ENCODE measurements around the gene TAF6. TPM values are rescaled to one million over a fixed set of nuclear protein-coding genes. Genes with fewer than 3 reads are reported as not detected.

Gene TAF6
- total and polyA plus RNA-seq, 9 of the 15 experiments (the other 6 are each of a cell fraction or from before 2014, with no cell fraction given) = 0.78 to 78.7 (median 21.3) TPM

GRCh38 chr7:100101016-100101862 is 17.9 kb downstream of the TAF6 start, which contains the start of the genes AP4M1 and MCM7 (continued):
- TF ChIP-seq FOXJ3 (CRISPR knock-in tag; IDR thresholded peaks at IDR 0.05) (no peak), NCOA4 (IDR thresholded peaks at IDR 0.05; ENCODE audit: partially characterized antibody) (no peak), MAFG (tag; conservative IDR thresholded peaks at IDR 0.05) (no peak), GTF2E2 (tag; IDR thresholded peaks at IDR 0.05) (peak; percentile 89; the same call in 1 of the 2 replicates), TOE1 (IDR thresholded peaks at IDR 0.05; ENCODE audit: borderline replicate concordance) (peak; percentile 97), TOE1 (CRISPR knock-in tag; IDR thresholded peaks at IDR 0.05; ENCODE audit: borderline replicate concordance, low read depth) (no peak), DEAF1 (CRISPR knock-in tag; IDR thresholded peaks at IDR 0.05) (no peak), POLR2G (IDR thresholded peaks at IDR 0.05; ENCODE audit: low read depth, low read length) (peak; percentile 94), MECOM (CRISPR knock-in tag; IDR thresholded peaks at IDR 0.05) (no peak), HDAC1 (IDR thresholded peaks at IDR 0.05) (peak; percentile 13 to 96; a peak in 3 of 4 replicates), FOSL1 (tag; conservative IDR thresholded peaks at IDR 0.05) (no peak), SOX6 (IDR thresholded peaks at IDR 0.05) (peak; percentile 60; the same call in 1 of the 2 replicates), ZNF165 (CRISPR knock-in tag; IDR thresholded peaks at IDR 0.05; ENCODE audit: borderline replicate concordance) (0 out of 2 replicates have a peak, but pooled peaks have one; percentile 35), MTF1 (CRISPR knock-in tag; IDR thresholded peaks at IDR 0.05; ENCODE audit: borderline replicate concordance) (no peak), CBFA2T3 (IDR thresholded peaks at IDR 0.05) (no peak), ZC3H8 (IDR thresholded peaks at IDR 0.05) (no peak), POLR3A (IDR thresholded peaks at IDR 0.05; ENCODE audit: borderline replicate concordance, extremely low read depth, insufficient read depth, insufficient read length) (no peak), CTBP1 (IDR thresholded peaks at IDR 0.05; ENCODE audit: borderline replicate concordance) (peak; percentile 87), ZNF354B (CRISPR knock-in tag; IDR thresholded peaks at IDR 0.05) (no peak), ZNF197 (CRISPR knock-in tag; IDR thresholded peaks at IDR 0.05; ENCODE audit: low read depth) (no peak), ZNF395 (CRISPR knock-in tag; IDR thresholded peaks at IDR 0.05) (peak; percentile 85), ZNF699 (CRISPR knock-in tag; IDR thresholded peaks at IDR 0.05; ENCODE audit: insufficient replicate concordance) (no peak), CREB3 (tag; conservative IDR thresholded peaks at IDR 0.05; ENCODE audit: low read depth) (no peak)
- TF ChIP-seq, protein P1, sequence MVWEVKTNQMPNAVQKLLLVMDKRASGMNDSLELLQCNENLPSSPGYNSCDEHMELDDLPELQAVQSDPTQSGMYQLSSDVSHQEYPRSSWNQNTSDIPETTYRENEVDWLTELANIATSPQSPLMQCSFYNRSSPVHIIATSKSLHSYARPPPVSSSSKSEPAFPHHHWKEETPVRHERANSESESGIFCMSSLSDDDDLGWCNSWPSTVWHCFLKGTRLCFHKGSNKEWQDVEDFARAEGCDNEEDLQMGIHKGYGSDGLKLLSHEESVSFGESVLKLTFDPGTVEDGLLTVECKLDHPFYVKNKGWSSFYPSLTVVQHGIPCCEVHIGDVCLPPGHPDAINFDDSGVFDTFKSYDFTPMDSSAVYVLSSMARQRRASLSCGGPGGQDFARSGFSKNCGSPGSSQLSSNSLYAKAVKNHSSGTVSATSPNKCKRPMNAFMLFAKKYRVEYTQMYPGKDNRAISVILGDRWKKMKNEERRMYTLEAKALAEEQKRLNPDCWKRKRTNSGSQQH (CRISPR knock-in tag; IDR thresholded peaks at IDR 0.05) = peak; percentile 78; the same call in 1 of the 2 replicates

Data from K562 (cell line).